Endothelial cell of umbilical vein (primary cell): ENCODE measurements around the gene GSG1L. TPM values are rescaled to one million over a fixed set of nuclear protein-coding genes. Genes with fewer than 3 reads are reported as not detected.

ENCODE experiments used
- BruUV-seq: library from RNA; stranded (reverse); fragments of 400-500 nt; replicated peaks from 2 replicates; lab custom pipeline; 2021; lab: Mats Ljungman, UMichigan
- CTCF ChIA-PET: fragments of 300-600, 350-600 bp; sonication (Branson Sonifier 250); formaldehyde crosslinking; loops from one replicate; lab custom pipeline; 2021; ENCODE audit warnings: antibody characterized with exemption, inconsistent platforms; lab: Charles Lee
- POLR2A ChIA-PET: fragments of 300-600, 350-600 bp; sonication (Branson Sonifier 250); formaldehyde crosslinking; loops from one replicate; lab custom pipeline; 2021; ENCODE audit warnings: antibody characterized with exemption, inconsistent platforms; lab: Charles Lee
- DNase-seq: peaks from one replicate; pipeline ENCODE4 v3.0.0-alpha.2; 2011; ENCODE audit warnings: low read depth, low spot score
- FAIRE-seq: peaks from 2 replicates; lab custom pipeline; 2011; peaks lifted over from hg19 to GRCh38; lab: Jason Lieb, UNC
- H2AFZ ChIP-seq: 2 replicates; pipeline ENCODE4 v1.6.0; 2012; ENCODE audit warnings: low read depth, low read length, control low read depth, inconsistent platforms
- H3K27ac ChIP-seq: 2 replicates; pipeline ENCODE4 v1.5.1; 2011; ENCODE audit warnings: low read depth, mild to moderate bottlenecking, control low read depth, low read length, moderate library complexity; ENCODE audit not compliant: insufficient read depth
- H3K27me3 ChIP-seq, 2 experiments: 2 replicates each; pipeline versions ENCODE4 v1.6.0 to v1.6.1; 2011; ENCODE audit warnings: low read length in 2 of 2, mixed read lengths in 1 of 2; ENCODE audit not compliant: control insufficient read depth in 2 of 2, insufficient read depth in 2 of 2
- H3K36me3 ChIP-seq, 2 experiments: 2 replicates in 1 of 2; 3 replicates in 1 of 2; pipeline ENCODE4 v1.5.1; 2011; ENCODE audit warnings: low read length in 2 of 2, mild to moderate bottlenecking in 1 of 2, moderate library complexity in 1 of 2; ENCODE audit not compliant: control insufficient read depth in 2 of 2, insufficient read depth in 2 of 2; ENCODE audit errors: extremely low read depth in 1 of 2
- H3K4me1 ChIP-seq: 3 replicates; pipeline ENCODE4 v1.5.1; 2011; ENCODE audit warnings: mild to moderate bottlenecking, low read length; ENCODE audit not compliant: control insufficient read depth, insufficient read depth; ENCODE audit errors: extremely low read depth
- H3K4me2 ChIP-seq: 2 replicates; pipeline ENCODE4 v1.6.1; 2011; ENCODE audit warnings: low read length, control low read depth, mixed read lengths; ENCODE audit not compliant: insufficient read depth
- H3K4me3 ChIP-seq, 3 experiments: fragments of 200-600 bp in 1 of 3; sonication (generic), shearing (Covaris generic) in 1 of 3; replicated peaks in 1 of 3; 2 replicates each; pipeline ENCODE4 v1.5.1; 2011 to 2016; ENCODE audit warnings: control low read depth in 3 of 3, low read length in 3 of 3, mild to moderate bottlenecking in 2 of 3, inconsistent platforms in 1 of 3, low read depth in 1 of 3, moderate library complexity in 1 of 3; ENCODE audit not compliant: insufficient read depth in 1 of 3
- H3K79me2 ChIP-seq: 2 replicates; pipeline ENCODE4 v1.6.0; 2012; ENCODE audit warnings: low read length, inconsistent platforms; ENCODE audit not compliant: control insufficient read depth, insufficient read depth
- H3K9ac ChIP-seq: replicated peaks from 2 replicates; pipeline ENCODE3; 2011; ENCODE audit warnings: low read length, control low read depth; ENCODE audit not compliant: insufficient read depth; ENCODE audit errors: extremely low read depth
- H3K9me1 ChIP-seq: replicated peaks from 3 replicates; pipeline ENCODE4 v1.6.0; 2011; ENCODE audit warnings: mild to moderate bottlenecking, low read length; ENCODE audit not compliant: control insufficient read depth, insufficient read depth; ENCODE audit errors: extremely low read depth
- H3K9me3 ChIP-seq: replicated peaks from 2 replicates; pipeline ENCODE4 v1.5.1; 2012; ENCODE audit warnings: low read length, inconsistent platforms; ENCODE audit not compliant: control insufficient read depth, insufficient read depth
- H4K20me1 ChIP-seq: replicated peaks from 2 replicates; pipeline ENCODE3; 2011; ENCODE audit warnings: mild to moderate bottlenecking, low read length; ENCODE audit not compliant: control insufficient read depth, insufficient read depth; ENCODE audit errors: extremely low read depth
- CTCF ChIP-seq, 2 donors: IDR thresholded peaks; 1 replicate in 1 of 2; 2 replicates in 1 of 2; pipeline ENCODE4 v1.5.1; 2011; ENCODE audit warnings: low read length in 2 of 2, mild to moderate bottlenecking in 2 of 2, moderate library complexity in 2 of 2, control low read depth in 1 of 2, inconsistent platforms in 1 of 2, low read depth in 1 of 2; ENCODE audit not compliant: insufficient read depth in 1 of 2; ENCODE audit errors: extremely low read depth in 1 of 2
- EZH2 ChIP-seq: IDR thresholded peaks from 2 replicates; pipeline ENCODE4 v1.6.1; 2012; ENCODE audit warnings: borderline replicate concordance, low read depth, mild to moderate bottlenecking, moderate library complexity, low read length, inconsistent platforms; ENCODE audit not compliant: severe bottlenecking
- FOS ChIP-seq: IDR thresholded peaks from 2 replicates; pipeline ENCODE4 v1.6.1; 2011; ENCODE audit warnings: mild to moderate bottlenecking, low read length, moderate library complexity, borderline replicate concordance; ENCODE audit not compliant: insufficient read depth
- GATA2 ChIP-seq: IDR thresholded peaks from 2 replicates; pipeline ENCODE4 v1.7.0; 2011; ENCODE audit warnings: low read depth, mild to moderate bottlenecking, moderate library complexity, mixed read lengths, low read length; ENCODE audit not compliant: insufficient read length, insufficient read depth
- JUN ChIP-seq: IDR thresholded peaks from 2 replicates; pipeline ENCODE4 v1.6.1; 2011; ENCODE audit warnings: borderline replicate concordance, low read depth; ENCODE audit not compliant: insufficient read length, insufficient read depth
- MAX ChIP-seq: IDR thresholded peaks from 2 replicates; pipeline ENCODE4 v1.6.1; 2011; ENCODE audit not compliant: insufficient read depth, insufficient read length
- MYC ChIP-seq: IDR thresholded peaks from one replicate; pipeline ENCODE4 v1.6.1; 2011; ENCODE audit warnings: mild to moderate bottlenecking, low read depth, low read length
- POLR2A ChIP-seq: IDR thresholded peaks from 2 replicates; pipeline ENCODE4 v1.6.1; 2012; ENCODE audit warnings: low read depth, mild to moderate bottlenecking, control low read depth, low read length
- POLR2AphosphoS5 ChIP-seq: IDR thresholded peaks from 2 replicates; pipeline ENCODE4 v1.6.1; 2012; ENCODE audit warnings: low read depth, mild to moderate bottlenecking, control low read depth, low read length, moderate library complexity; ENCODE audit not compliant: insufficient read depth
- dilution Hi-C: fragments of 300-500 bp; cut with MboI; formaldehyde crosslinking; loops from one replicate; pipeline ENCODE4 v1.15.0; 2019; ENCODE audit warnings: low sequenced_read_pairs; ENCODE audit not compliant: extremely low pct_ligation_motif_present
- intact Hi-C: fragments of 100-400 bp; cut with micrococcal nuclease; formaldehyde crosslinking; loops from one replicate; pipeline ENCODE4 v1.10.0; 2022
- polyA plus RNA-seq, 4 experiments: library from polyadenylated mRNA; depleted of rRNA in 3 of 4; stranded (reverse) in 3 of 4; unstranded in 1 of 4; fragments of >200 nt; gene quantifications; 2 replicates each; pipeline versions ENCODE4 v1.2.1 to v1.2.3, GENCODE V29; 2011 to 2012; ENCODE audit warnings: missing spikeins in 1 of 4
- total RNA-seq: library from RNA; stranded (reverse); gene quantifications from 2 replicates; pipeline ENCODE4 v1.2.3, GENCODE V29; 2021

GSG1L gene
- total and polyA plus RNA-seq, 2 donors (not counting 3 experiments of a cell fraction or from before 2014, with no cell fraction given), result 0.06 TPM; not detected in 1

GRCh38 chr16:27778171-27778925 is 285.2 kb downstream of the GSG1L start:
- no peak for TF ChIP-seq EZH2
- no peak for TF ChIP-seq JUN
- TF ChIP-seq FOS, result no peak
- Histone ChIP-seq H3K79me2 (no peaks in the 10 kb centered on the region), H3K4me3 (no peak overlapping the region), H4K20me1 (no peaks in the 10 kb centered on the region), H3K9me1 (no peaks in the 10 kb centered on the region), H3K27ac (no peak overlapping the region), H3K27me3 (no peaks in the 10 kb centered on the region), H3K4me2 (no peak overlapping the region), H3K9ac (no peak overlapping the region), H3K36me3 (no peaks in the 10 kb centered on the region), H3K4me1 (no peaks in the 10 kb centered on the region), H3K9me3 (no peaks in the 10 kb centered on the region), H2AFZ (no peak overlapping the region)
- dilution Hi-C loops, result no loop called here
- intact Hi-C loops, result no loop called here
- ChIA-PET POLR2A (no interaction called here), CTCF (interaction anchor here (1.4 to 2.2 kb wide), 3 partner anchors 16 to 294 kb away, joined by 3 to 9 read pairs (median 5); no protein-coding TSS in a partner anchor)
- FAIRE-seq, result no peak
- DNase-seq, result no peak
- BruUV-seq, result no TSS peak

DNA sequence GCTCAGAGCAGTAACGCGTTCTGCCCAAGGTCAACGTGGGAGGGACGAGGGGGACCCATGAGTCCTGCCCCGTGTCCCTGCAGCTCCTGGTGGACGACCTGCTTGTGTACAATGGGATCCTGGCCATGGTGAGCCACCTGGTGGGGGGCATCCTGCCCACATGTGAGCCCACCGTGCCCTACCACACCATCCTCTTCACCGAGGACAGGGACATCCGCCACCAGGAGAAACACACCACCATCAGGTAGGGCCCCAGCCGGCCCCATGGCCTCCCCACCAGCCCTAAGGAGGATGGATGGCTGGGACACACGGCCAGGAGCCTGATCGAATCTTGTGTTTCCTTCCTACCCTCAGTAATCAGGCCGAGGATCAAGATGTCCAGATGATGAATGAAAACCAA is 286.0 kb downstream of the GSG1L start:
- no peaks in the 10 kb centered on the region for H3K27me3 ChIP-seq
- FAIRE-seq, result no peak
- intact Hi-C loops (no loop called here), dilution Hi-C loops (no loop called here)
- DNase-seq, result no peak
- ChIA-PET POLR2A (no interaction called here), CTCF (interaction anchor here (2.2 kb wide), 1 partner anchor 87 kb away, joined by 5 read pairs; no protein-coding TSS in a partner anchor)
- no peaks in the 10 kb centered on the region for H3K9me1 ChIP-seq
- H3K9me3 ChIP-seq, result no peaks in the 10 kb centered on the region
- no peaks in the 10 kb centered on the region for H4K20me1 ChIP-seq
- H3K27ac ChIP-seq, result no peak overlapping the region
- H3K79me2 ChIP-seq, result no peaks in the 10 kb centered on the region
- TF ChIP-seq POLR2A (no peak), GATA2 (no peak), MAX (no peak), EZH2 (no peak), CTCF (IDR thresholded peaks at IDR 0.05; ENCODE audit: extremely low read depth in 1 of 2, insufficient read depth in 1 of 2, low read depth in 1 of 2, low read length in 2 of 2) (no peak), JUN (no peak), MYC (no peak), POLR2AphosphoS5 (no peak), FOS (no peak)
- H3K4me1 ChIP-seq, result no peaks in the 10 kb centered on the region
- H3K4me2 ChIP-seq, result no peak overlapping the region
- H3K4me3 ChIP-seq, result no peak overlapping the region
- no TSS peak for BruUV-seq
- no peaks in the 10 kb centered on the region for H3K36me3 ChIP-seq
- H2AFZ ChIP-seq, result no peak overlapping the region
- no peak overlapping the region for H3K9ac ChIP-seq
